Left colon (tissue), 2 donors: ENCODE data around the gene FGF19. TPM values are rescaled to one million over a fixed set of nuclear protein-coding genes. Genes with fewer than 3 reads are reported as not detected.
A peak's percentile ranks its signal among the peaks of the same experiment; 100 is the strongest.

Source experiments
- ATAC-seq: fragments of 200-7000 bp; cut with Tn5 transposase; one replicate; pipeline ENCODE4 v1.9.1; 2020; ENCODE audit warnings: mild to moderate bottlenecking, moderate library complexity
- DNase-seq, 2 donors: peaks; one replicate each; pipeline ENCODE4 v3.0.0-alpha.2; 2020
- intact Hi-C, 2 donors: fragments of 100-400 bp; cut with DNase I in 1 of 2; cut with micrococcal nuclease in 1 of 2; formaldehyde crosslinking; loops; one replicate each; pipeline versions ENCODE4 v1.11.2 to v1.14.0; 2022; cut with DNase I, micrococcal nuclease
- total RNA-seq, 2 donors: library from RNA; stranded (reverse); fragmentation: NEBNext Ultra II Directional; extraction: Animal tissue kit (Norgen Biotek cat#: 25700); gene quantifications; one replicate each; pipeline ENCODE4 v1.2.1, GENCODE V29; 2021
- donor health status: DM: no; HTN: no; CAD: no.
- donor health status: DM: yes; HTN: yes; CAD: no.

The FGF19 gene
- total RNA-seq, 2 donors from 2014 or later, result not detected

GRCh38 chr11:69721745-69722144 is 17.9 kb upstream of the FGF19 start:
- ATAC-seq, result peak; percentile 86
- intact Hi-C loops, result loop anchor here in 1 of 2 donors (10.0 kb wide), 1 partner anchor 163 kb away; no protein-coding TSS in a partner anchor
- peak in 1 of 2 donors; percentile 34 for DNase-seq

GRCh38 chr11:69721106-69721505 is 17.3 kb upstream of the FGF19 start:
- intact Hi-C loops, result loop anchor here in 1 of 2 donors (10.0 kb wide), 1 partner anchor 164 kb away; no protein-coding TSS in a partner anchor
- ATAC-seq (no peak), DNase-seq (no peak)

GRCh38 chr11:69718912-69719311 is 15.1 kb upstream of the FGF19 start:
- intact Hi-C loops, result no loop called here
- DNase-seq, result no peak
- no peak for ATAC-seq

- intact Hi-C loops, result no loop called here
- peak in 1 of 2 donors; percentile 32 for DNase-seq
- peak; percentile 49 for ATAC-seq
These were observed 14.3 kb upstream of the FGF19 start for GRCh38 chr11:69718147-69718546.

GRCh38 chr11:69716891-69717747 is 13.3 kb upstream of the FGF19 start:
- DNase-seq, result no peak
- intact Hi-C loops, result no loop called here
- ATAC-seq, result no peak

GRCh38 chr11:69716099-69716498 is 12.3 kb upstream of the FGF19 start:
- DNase-seq, result no peak
- no peak for ATAC-seq
- intact Hi-C loops, result no loop called here

GRCh38 chr11:69715446-69715845 is 11.6 kb upstream of the FGF19 start:
- DNase-seq (no peak), ATAC-seq (no peak)
- intact Hi-C loops, result no loop called here

- intact Hi-C loops, result no loop called here
- no peak for DNase-seq
- peak; percentile 31 for ATAC-seq
These were observed 8.3 kb upstream of the FGF19 start for GRCh38 chr11:69711822-69712801.

- ATAC-seq, result no peak
- no peak for DNase-seq
- intact Hi-C loops, result no loop called here
These were observed 5.0 kb upstream of the FGF19 start for GRCh38 chr11:69708736-69709401.

GRCh38 chr11:69707176-69707575 is 3.4 kb upstream of the FGF19 start:
- DNase-seq, result peak in 1 of 2 donors; percentile 65
- intact Hi-C loops, result no loop called here
- peak; percentile 30 for ATAC-seq

GRCh38 chr11:69705901-69706787 is 2.3 kb upstream of the FGF19 start:
- peak; percentile 83 for ATAC-seq
- intact Hi-C loops, result no loop called here
- DNase-seq, result peak in 1 of 2 donors; percentile 45

- intact Hi-C loops, result no loop called here
- no peak for DNase-seq
- ATAC-seq, result peak; percentile 13
These were observed 1.6 kb upstream of the FGF19 start for GRCh38 chr11:69705351-69705811.

- DNase-seq, result peak in 1 of 2 donors; percentile 39
- peak; percentile 64 for ATAC-seq
- intact Hi-C loops, result no loop called here
These were observed 859 bp upstream of the FGF19 start for GRCh38 chr11:69704508-69705253.

GRCh38 chr11:69703453-69703767 is 412 bp downstream of the FGF19 start:
- intact Hi-C loops, result no loop called here
- ATAC-seq, result no peak
- no peak for DNase-seq

- ATAC-seq (no peak), DNase-seq (no peak)
- intact Hi-C loops, result no loop called here
These were observed 911 bp downstream of the FGF19 start for GRCh38 chr11:69702769-69703452.

GRCh38 chr11:69702239-69702691 is 1.6 kb downstream of the FGF19 start:
- ATAC-seq, result no peak
- no peak for DNase-seq
- intact Hi-C loops, result no loop called here
